RCC 7860 (cell line): ENCODE results near the gene TSPAN14.
"Not testable (repeated sequence)": the region's sequence is repeated elsewhere in the genome, so short reads cannot be mapped to it uniquely, and the experiment has no call there.

Source experiments
- DNase-seq: peaks from one replicate; pipeline ENCODE4 v3.0.0-alpha.2; 2015; ENCODE audit warnings: low spot score
- FAIRE-seq: peaks from 2 replicates; lab custom pipeline; 2012; peaks lifted over from hg19 to GRCh38; lab: Jason Lieb, UNC

Gene TSPAN14

GRCh38 chr10:80468002-80468401 lies 13.9 kb downstream of the TSPAN14 start:
- no peak for FAIRE-seq
- DNase-seq = no peak

DNA sequence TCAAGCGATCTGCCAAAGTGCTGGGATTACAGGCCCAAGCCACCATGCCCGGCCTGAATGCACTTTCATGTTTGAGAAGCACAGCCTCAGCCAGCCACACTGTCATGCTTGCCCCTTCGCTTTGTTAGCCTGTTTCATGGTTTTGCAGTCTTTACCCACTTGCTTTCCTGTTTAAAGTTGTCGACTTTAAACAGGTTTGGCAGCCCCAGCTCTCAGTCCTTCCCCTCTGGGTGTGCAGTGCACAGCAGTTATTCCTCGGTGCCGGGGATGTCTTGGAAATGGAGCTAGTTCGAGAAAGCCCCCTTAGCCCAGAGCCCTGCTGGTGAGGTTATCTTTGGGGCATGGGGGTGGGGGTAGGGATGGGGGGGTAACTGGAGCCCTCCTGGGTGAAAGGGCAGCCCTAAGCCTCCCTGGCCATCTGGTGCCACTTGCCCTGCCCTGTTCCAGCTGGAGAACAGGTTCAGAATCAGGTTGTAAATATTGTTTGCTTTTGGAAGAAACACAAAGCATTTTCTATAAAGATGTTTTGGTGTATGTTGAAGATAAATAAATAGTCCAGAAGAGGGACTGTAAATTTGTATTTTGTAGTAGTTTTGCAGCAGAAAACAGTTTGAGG lies 14.8 kb downstream of the TSPAN14 start:
- no peak for FAIRE-seq
- no peak for DNase-seq

GRCh38 chr10:80470266-80470665 lies 16.2 kb downstream of the TSPAN14 start:
- no peak for FAIRE-seq
- no peak for DNase-seq

GRCh38 chr10:80471001-80471400 lies 16.9 kb downstream of the TSPAN14 start:
- no peak for FAIRE-seq
- DNase-seq = no peak

- DNase-seq (peak; percentile 24), FAIRE-seq (no peak)
Measured at GRCh38 chr10:80471715-80472233, 17.7 kb downstream of the TSPAN14 start.

GRCh38 chr10:80472234-80473095 lies 18.4 kb downstream of the TSPAN14 start:
- FAIRE-seq = peak; percentile 78
- peak; percentile 80 for DNase-seq

DNA sequence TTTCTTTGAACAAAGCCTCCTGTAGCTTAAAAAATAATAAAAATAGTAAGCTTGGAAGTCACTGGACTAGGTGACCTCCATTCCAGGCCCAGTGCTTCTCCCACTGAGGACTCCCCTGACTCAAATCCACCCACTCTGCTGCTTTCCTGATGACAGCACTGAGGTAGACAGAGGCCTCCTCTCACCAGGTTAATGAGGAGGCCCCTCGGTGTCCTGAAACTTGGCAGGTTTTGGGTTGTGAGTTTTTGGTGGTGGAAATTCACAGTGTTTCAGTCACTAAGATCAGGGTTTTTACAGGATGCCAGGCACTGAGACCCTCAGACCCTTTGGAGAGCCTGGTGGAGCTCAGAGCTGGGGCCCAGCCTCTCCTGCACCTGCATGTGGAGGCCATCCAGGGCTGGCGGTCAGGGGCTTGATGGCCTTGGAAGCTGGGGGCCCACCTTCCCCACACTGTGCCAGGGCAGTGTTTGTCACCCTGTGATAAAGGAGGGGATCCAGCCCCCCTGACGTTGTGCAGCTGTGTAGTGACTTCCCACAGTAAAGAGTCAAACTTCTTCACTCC lies 19.1 kb downstream of the TSPAN14 start:
- no peak for DNase-seq
- no peak for FAIRE-seq

DNA sequence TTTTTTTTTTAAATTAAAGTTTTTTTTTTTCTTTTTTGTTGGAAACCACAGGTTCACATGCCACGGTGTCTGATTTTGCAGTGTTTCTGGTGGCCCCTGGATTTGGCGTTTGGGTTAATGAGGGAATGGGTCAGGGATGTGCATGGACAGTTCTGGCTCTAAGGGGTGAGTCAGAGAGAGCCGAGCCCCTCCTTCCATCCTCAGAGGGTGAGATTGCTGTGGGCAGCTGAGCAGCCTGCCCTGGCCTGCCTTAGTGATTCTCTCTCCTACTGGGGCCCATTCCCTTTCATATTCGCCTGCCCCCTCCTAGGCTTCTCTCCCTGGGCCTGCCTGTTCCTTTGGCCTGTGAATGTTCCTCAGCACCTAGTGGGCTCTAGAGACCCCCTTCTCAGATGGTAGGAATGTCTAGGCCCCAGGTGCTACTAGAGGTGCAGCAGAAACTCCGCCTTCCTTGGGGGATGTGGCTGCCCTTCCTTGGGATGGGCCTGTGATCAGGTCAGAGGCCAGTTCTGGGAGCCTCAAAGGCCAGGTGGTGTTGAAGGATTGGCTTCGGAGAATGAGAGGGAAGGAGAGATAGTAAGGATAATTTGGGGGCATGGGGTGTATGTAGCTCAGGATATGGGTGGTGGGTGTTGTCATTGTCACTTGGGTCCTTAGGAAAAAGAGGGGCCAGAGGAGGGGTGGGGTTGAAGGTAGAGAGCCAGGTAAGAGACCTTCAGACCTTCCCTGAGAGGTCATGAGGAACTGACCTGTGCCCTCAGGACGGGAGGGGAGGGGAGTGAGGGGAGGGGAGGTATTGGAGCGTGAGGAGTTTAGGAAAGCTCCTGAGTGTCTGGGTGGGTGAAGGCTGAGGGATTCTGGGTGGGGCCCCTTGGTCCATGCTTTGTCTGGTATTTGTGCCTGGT lies 19.8 kb downstream of the TSPAN14 start:
- peak; percentile 94 for FAIRE-seq
- peak; percentile 81 for DNase-seq

DNA sequence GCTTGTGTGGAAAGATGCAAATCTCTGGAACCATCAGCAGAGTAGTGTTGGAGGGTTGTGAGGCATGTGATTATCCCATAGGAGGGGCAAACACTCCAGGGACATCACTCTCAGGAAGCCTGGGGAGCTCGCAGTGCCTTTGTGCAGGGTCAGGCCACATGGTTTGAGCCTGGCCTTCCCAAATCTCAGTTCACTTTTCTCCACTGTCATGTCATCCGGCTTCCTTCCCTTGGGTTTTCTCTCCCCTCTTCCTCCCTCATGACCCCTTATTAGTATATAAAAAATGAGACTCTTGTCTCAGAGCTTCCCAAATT lies 20.4 kb downstream of the TSPAN14 start:
- DNase-seq (no peak), FAIRE-seq (no peak)

DNA sequence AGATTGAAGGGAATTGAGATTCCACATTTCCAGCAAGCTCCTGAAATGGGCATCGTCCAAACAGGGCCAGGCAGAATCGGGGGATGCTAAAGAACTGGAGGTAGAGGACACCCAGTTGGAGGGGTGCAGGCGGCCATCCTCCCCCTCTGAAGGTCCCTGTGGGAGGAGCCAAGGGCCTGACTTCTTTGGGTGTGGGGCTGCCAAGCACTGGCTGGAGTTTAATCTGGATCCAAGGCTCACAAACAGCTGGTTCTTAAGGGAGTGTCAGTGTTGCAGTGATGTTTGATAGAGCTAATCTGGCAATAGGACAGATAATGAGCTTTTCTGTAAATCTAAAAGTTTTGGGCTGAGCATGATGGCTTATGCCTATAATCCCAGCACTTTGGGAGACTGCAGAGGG lies 20.8 kb downstream of the TSPAN14 start:
- FAIRE-seq = no peak

DNA sequence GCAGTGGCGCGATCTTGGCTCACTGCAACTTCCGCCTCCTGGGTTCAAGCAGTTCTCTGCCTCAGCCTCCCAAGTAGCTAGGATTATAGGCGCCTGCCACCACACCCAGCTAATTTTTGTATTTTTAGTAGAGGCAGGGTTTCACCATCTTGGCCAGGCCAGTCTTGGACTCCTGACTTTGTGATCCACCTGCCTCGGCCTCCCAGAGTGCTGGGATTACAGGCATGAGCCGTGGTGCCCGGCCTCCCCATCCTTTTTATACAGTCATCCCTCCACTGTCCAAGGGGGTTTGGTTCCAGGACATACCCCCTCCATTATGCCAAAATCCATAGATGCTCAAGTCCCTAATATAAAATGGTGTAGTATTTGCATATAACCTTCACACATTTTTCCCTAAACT lies 21.5 kb downstream of the TSPAN14 start:
- not testable (repeated sequence) for DNase-seq, FAIRE-seq

More for the DNA sequence above, 20.8 kb downstream of the TSPAN14 start:
- no peak for DNase-seq

DNA sequence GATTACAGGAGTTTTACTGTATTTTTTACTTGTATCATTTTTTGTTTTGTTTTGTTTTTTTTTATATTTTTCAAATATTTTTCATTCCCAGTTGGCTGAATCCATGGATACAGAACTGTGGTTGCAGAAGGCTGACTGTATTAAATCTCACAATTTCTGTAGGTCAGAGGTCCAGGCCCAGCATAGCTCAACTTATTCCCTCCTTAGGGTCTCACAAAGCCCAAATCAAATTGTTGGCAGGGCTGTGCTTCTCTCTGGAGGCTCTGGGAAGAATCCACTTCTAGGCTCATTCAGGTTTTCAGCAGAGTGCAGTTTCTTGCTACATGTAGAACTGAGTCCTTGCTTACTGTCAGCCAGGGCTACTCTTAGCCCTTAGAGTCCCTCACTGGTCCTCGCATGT lies 22.6 kb downstream of the TSPAN14 start:
- no peak for DNase-seq
- FAIRE-seq = no peak

- peak; percentile 96 for FAIRE-seq
- DNase-seq = peak; percentile 78
Measured at GRCh38 chr10:80477813-80478212, 23.7 kb downstream of the TSPAN14 start.

GRCh38 chr10:80480373-80480772 lies 26.3 kb downstream of the TSPAN14 start:
- FAIRE-seq, DNase-seq: not testable (repeated sequence)

DNA sequence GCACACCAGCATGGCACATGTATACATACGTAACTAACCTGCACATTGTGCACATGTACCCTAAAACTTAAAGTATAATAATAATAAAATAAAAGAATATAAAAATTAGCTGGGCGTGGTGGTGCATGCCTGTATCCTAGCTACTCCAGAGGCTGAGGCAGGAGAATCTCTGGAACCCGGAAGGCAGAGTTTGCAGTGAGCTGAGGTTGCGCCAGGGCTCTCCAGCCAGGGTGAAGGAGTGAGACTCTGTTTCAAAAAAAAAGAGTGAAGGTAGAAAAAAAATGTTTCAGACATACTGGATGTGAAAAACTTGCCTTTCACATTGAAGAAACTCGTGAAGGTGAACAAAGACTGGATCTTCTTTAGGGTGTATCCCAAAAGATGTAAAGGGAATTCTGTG lies 26.7 kb downstream of the TSPAN14 start:
- FAIRE-seq (no peak), DNase-seq (no peak)

- DNase-seq = no peak
- no peak for FAIRE-seq
Measured at GRCh38 chr10:80484243-80484642, 30.1 kb downstream of the TSPAN14 start.

DNA sequence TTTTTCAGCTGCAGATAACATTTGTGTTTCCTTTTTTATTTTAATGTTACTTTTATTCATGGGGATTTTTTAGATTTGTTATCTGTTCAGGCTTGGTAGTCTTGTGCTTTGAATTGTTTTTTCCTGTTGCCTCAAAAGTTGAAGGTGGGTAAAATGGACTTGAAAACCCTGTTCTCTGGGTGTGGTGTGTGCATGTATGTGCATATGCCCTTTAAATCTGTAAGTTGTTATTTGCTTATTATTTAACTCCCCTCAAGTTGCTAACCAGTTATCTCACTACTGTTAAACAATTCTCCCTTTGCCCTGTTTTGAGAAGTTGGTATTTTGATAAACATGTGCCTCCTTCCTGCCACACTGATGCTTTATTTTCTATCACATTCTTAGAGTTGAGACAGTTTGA lies 30.6 kb downstream of the TSPAN14 start:
- FAIRE-seq = no peak
- DNase-seq = no peak

- DNase-seq = no peak
- FAIRE-seq = no peak
Measured at GRCh38 chr10:80485076-80485945, 31.2 kb downstream of the TSPAN14 start.

DNA sequence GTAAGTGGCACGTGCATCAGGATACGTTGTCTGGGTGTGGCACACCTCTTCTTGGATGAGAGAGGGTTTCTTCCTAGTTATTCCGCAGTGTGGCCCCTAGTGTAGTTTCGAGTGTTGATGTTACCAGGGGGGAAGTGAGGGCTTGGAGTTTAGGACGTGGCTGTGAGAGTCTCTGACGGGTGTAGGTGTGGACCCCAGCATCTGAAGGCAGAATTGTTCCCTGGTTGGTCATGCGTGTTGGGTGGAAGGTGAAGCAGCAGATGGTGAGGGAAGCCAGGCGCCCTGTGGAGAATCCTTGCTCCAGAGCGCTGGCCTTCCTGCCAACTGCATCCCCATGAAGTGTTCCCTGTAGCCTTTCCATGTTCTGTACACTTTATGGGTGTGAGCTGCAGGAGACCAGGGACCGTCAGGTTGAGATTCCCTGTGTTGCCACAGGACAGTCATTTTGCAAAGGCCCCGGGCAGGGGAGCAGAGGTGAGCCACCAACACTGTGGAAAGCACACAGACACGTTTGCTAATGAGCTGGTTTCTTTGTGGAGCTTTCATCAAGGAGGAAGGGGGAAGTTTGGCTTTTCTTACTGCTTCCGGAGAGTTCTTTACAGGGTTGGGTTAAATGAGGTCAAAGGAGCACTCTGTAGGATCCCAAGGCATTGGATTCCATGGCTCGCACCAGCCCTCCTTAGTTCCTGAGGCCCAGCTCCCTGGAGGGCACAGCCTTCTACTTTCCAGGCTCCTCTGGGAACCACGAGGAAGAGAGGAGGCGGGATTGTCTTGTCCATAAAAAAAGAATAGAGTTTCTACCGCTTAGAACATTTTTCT lies 32.0 kb downstream of the TSPAN14 start:
- no peak for DNase-seq
- FAIRE-seq = no peak
